Memory B cell (primary cell): ENCODE results near the gene CNBD2.
"Not testable (repeated sequence)": the region's sequence is repeated elsewhere in the genome, so short reads cannot be mapped to it uniquely, and the experiment has no call there.

Source experiments
- ATAC-seq: fragments of 150-1000 bp; cut with Tn5 transposase; 2 replicates; pipeline ENCODE4 v1.10.0; 2021; ENCODE audit warnings: low read depth, mild to moderate bottlenecking, moderate library complexity
- DNase-seq, 2 donors: peaks; one replicate each; pipeline ENCODE4 v3.0.0; 2022; ENCODE audit warnings: low spot score in 2 of 2
- H3K27ac Mint-ChIP-seq: one replicate; pipeline ENCODE4 v1.8.0; 2022; ENCODE audit warnings: mild to moderate bottlenecking, moderate library complexity, mixed read lengths
- H3K27me3 Mint-ChIP-seq: one replicate; pipeline ENCODE4 v1.8.0; 2022; ENCODE audit warnings: mixed read lengths
- H3K36me3 Mint-ChIP-seq: one replicate; pipeline ENCODE4 v1.8.0; 2022; ENCODE audit warnings: mild to moderate bottlenecking, mixed read lengths
- H3K4me1 Mint-ChIP-seq: one replicate; pipeline ENCODE4 v1.8.0; 2022; ENCODE audit warnings: mixed read lengths
- H3K4me3 Mint-ChIP-seq: one replicate; pipeline ENCODE4 v1.8.0; 2022; ENCODE audit warnings: mild to moderate bottlenecking, moderate library complexity, mixed read lengths
- H3K9me3 Mint-ChIP-seq: one replicate; pipeline ENCODE4 v1.8.0; 2022; ENCODE audit warnings: mixed read lengths

CNBD2 gene

GRCh38 chr20:35967979-35968640, at the start of gene CNBD2:
TSS of gene CNBD2 (plus strand) at chr20:35968590. CDS start at chr20:35968763, 173 bp downstream.
- Mint-ChIP-seq H3K27ac (no peak within 1 kb of the TSS), H3K27me3 (peaks cover 4% of the 10 kb centered on the region), H3K9me3 (no peaks in the 10 kb centered on the region), H3K36me3 (no peaks in the 10 kb centered on the region), H3K4me1 (no peaks in the 10 kb centered on the region), H3K4me3 (no peak within 1 kb of the TSS)
- DNase-seq (no peak), ATAC-seq (no peak)

GRCh38 chr20:35920523-35920922, 47.9 kb upstream of the CNBD2 start:
- H3K27ac Mint-ChIP-seq, result no peak overlapping the region

DNA sequence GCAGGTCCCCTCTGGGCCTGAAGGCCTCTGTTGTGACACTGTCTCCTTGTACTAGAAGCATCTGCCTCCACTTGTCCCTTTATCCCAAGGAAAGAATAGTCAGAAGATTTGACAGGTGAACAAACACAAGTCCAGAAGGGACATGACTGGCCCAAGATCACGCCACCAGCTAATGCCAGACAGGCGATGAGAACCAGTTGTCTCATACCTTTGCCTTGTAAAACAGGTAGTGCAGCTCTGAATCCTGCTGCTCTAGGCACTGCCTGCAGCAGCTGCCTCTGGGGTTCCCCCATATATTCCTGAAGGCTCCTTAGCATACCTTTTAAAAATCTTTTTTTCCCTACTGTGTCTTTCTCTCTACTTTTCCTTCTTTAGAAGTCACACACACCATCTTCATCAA, 39.1 kb upstream of the CNBD2 start:
- Mint-ChIP-seq H3K36me3 (peaks cover 33% of the 10 kb centered on the region), H3K9me3 (no peaks in the 10 kb centered on the region), H3K27me3 (no peaks in the 10 kb centered on the region)

More at GRCh38 chr20:35920523-35920922, 47.9 kb upstream of the CNBD2 start:
- H3K36me3 Mint-ChIP-seq, result peaks cover 22% of the 10 kb centered on the region
- ATAC-seq (no peak), DNase-seq (no peak)
- H3K27me3 Mint-ChIP-seq, result no peaks in the 10 kb centered on the region
- H3K4me3 Mint-ChIP-seq, result no peak overlapping the region
- no peaks in the 10 kb centered on the region for H3K9me3 Mint-ChIP-seq
- no peaks in the 10 kb centered on the region for H3K4me1 Mint-ChIP-seq

DNA sequence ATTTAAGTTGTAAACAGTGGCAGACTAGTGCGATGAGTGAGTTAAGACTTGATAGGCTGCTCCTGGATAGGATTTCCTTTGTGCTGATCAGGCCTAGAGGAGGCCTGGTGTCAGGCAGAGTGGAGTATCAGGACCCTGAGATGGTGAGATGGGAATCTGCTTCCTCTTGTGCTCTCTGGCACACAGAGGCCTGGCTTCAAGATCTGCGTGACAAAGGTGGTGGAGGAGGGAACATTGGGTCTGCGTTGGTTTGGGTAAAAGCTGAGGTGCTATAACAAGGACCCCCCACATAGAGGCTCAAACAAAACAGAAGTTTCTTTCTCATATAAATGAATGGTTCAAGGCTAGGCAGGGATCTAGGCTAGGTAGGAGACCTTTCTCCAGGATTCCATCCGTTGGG, 34.3 kb upstream of the CNBD2 start:
- Mint-ChIP-seq H3K4me3 (no peak overlapping the region), H3K4me1 (no peaks in the 10 kb centered on the region), H3K27me3 (no peaks in the 10 kb centered on the region), H3K36me3 (peaks cover 29% of the 10 kb centered on the region), H3K9me3 (no peaks in the 10 kb centered on the region), H3K27ac (no peak overlapping the region)
- DNase-seq, result no peak
- ATAC-seq, result no peak

More for the DNA sequence above, 39.1 kb upstream of the CNBD2 start:
- Mint-ChIP-seq H3K27ac (peak overlapping the region; percentile 4), H3K4me3 (no peak overlapping the region), H3K4me1 (peaks cover 2% of the 10 kb centered on the region)
- no peak for ATAC-seq
- DNase-seq, result no peak

DNA sequence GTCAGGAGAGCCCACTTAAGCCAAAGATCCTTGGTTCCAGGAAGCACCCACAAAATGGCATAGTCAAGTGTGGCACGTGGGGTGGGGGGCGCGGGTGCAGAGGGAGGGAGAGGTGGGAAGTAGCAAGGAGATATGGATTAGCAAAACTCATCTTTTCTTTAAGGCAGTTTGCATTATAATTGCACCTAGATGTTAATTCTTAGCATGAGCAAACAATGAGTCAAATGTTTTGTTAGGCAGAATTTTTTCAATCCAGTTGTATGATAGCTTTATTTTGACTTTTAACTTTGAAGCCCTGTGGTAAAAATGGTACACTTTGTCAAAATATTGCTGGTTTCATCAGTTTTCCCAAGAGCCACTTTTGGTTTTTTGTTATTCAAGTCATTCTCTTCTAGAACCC, 29.1 kb upstream of the CNBD2 start:
- H3K4me1 Mint-ChIP-seq, result no peaks in the 10 kb centered on the region
- H3K27ac Mint-ChIP-seq, result no peak overlapping the region
- H3K36me3 Mint-ChIP-seq, result peaks cover 25% of the 10 kb centered on the region
- ATAC-seq (no peak), DNase-seq (no peak)
- H3K27me3 Mint-ChIP-seq, result no peaks in the 10 kb centered on the region
- H3K9me3 Mint-ChIP-seq, result no peaks in the 10 kb centered on the region
- H3K4me3 Mint-ChIP-seq, result no peak overlapping the region

GRCh38 chr20:35941620-35942019, 26.8 kb upstream of the CNBD2 start:
- Mint-ChIP-seq H3K36me3 (peaks cover 30% of the 10 kb centered on the region), H3K27me3 (no peaks in the 10 kb centered on the region), H3K27ac (no peak overlapping the region), H3K4me1 (no peaks in the 10 kb centered on the region), H3K9me3 (no peaks in the 10 kb centered on the region), H3K4me3 (no peak overlapping the region)
- ATAC-seq, result no peak
- DNase-seq, result no peak

DNA sequence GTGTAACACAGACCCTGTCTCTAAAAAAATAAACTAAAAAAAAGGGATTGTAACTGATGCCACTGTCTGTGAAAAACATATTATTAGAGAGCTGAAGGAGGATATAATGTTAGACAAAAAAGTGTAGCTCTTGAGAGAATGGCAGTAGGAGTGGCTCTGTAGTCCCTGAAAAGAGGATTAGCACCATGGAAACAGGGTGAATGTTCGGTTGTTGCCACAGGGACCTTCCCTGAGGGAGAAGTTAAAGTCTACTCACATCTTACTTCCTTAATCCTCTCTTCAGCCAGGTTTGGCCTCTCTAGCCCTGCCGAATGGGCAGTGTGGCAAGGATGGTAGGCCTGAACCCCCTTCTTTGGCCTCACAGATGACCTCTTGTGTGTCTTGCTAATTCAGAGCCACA, 26.1 kb upstream of the CNBD2 start:
- H3K27ac Mint-ChIP-seq, result no peak overlapping the region
- no peak overlapping the region for H3K4me3 Mint-ChIP-seq
- no peaks in the 10 kb centered on the region for H3K9me3 Mint-ChIP-seq
- ATAC-seq, result no peak
- DNase-seq, result no peak
- H3K27me3 Mint-ChIP-seq, result no peaks in the 10 kb centered on the region
- peaks cover 27% of the 10 kb centered on the region for H3K36me3 Mint-ChIP-seq
- H3K4me1 Mint-ChIP-seq, result no peaks in the 10 kb centered on the region

DNA sequence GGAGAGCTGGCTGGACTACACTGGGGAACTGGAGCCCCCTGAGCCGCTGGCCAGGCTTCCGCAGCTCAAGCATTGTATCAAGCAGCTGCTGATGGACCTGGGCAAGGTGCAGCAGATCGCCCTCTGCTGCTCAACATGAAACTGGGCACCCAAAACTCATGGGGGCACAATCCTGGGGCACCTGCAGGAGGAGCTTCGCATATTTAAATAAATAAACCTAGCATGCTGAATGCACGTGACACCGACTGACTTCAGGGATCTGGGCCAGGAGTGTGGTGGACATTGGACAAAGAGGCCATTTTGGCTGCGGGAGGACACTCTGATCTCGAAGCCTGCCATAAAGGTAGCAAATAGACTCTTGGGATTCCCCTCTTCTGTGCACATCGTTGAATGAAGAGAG, 20.9 kb upstream of the CNBD2 start:
- ATAC-seq (peak; percentile 65), DNase-seq (no peak)
- no peaks in the 10 kb centered on the region for H3K27me3 Mint-ChIP-seq
- no peak overlapping the region for H3K27ac Mint-ChIP-seq
- H3K36me3 Mint-ChIP-seq, result peaks cover 17% of the 10 kb centered on the region
- H3K9me3 Mint-ChIP-seq, result no peaks in the 10 kb centered on the region
- H3K4me1 Mint-ChIP-seq, result peaks cover 2% of the 10 kb centered on the region
- H3K4me3 Mint-ChIP-seq, result no peak overlapping the region

DNA sequence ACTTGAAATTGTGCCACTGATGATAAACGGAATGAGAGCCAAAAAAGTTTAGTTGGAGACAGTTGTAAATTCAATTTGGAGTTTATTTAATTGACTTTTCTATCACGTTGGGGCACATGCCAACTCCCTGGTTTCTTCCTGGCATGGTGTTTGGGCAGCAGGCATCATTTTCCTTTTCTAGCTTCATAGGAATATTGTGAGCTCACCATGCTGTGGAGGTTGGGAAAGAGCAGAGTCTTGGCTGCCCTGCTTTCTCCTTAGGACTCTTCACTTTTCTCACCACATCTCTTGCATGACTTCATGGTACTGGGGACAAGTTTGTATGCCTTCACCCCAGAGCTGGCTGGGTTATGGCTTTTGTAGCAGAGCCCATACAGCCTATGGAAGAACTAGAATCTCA, 20.5 kb upstream of the CNBD2 start:
- H3K4me3 Mint-ChIP-seq, result no peak overlapping the region
- no peaks in the 10 kb centered on the region for H3K27me3 Mint-ChIP-seq
- peaks cover 6% of the 10 kb centered on the region for H3K4me1 Mint-ChIP-seq
- H3K9me3 Mint-ChIP-seq, result no peaks in the 10 kb centered on the region
- no peak overlapping the region for H3K27ac Mint-ChIP-seq
- peaks cover 17% of the 10 kb centered on the region for H3K36me3 Mint-ChIP-seq
- ATAC-seq, result no peak
- no peak for DNase-seq

- Mint-ChIP-seq H3K4me1 (peaks cover 6% of the 10 kb centered on the region), H3K36me3 (peaks cover 12% of the 10 kb centered on the region), H3K27ac (no peak overlapping the region), H3K27me3 (no peaks in the 10 kb centered on the region), H3K9me3 (no peaks in the 10 kb centered on the region), H3K4me3 (no peak overlapping the region)
- ATAC-seq, result no peak
- no peak for DNase-seq
Measured at GRCh38 chr20:35950093-35950492, 18.3 kb upstream of the CNBD2 start.

GRCh38 chr20:35952080-35952479, 16.3 kb upstream of the CNBD2 start:
- not testable (repeated sequence) for H3K4me1 Mint-ChIP-seq, H3K4me3 Mint-ChIP-seq, ATAC-seq, H3K36me3 Mint-ChIP-seq, H3K27me3 Mint-ChIP-seq, H3K9me3 Mint-ChIP-seq, DNase-seq
- peak overlapping the region; percentile 95 for H3K27ac Mint-ChIP-seq

DNA sequence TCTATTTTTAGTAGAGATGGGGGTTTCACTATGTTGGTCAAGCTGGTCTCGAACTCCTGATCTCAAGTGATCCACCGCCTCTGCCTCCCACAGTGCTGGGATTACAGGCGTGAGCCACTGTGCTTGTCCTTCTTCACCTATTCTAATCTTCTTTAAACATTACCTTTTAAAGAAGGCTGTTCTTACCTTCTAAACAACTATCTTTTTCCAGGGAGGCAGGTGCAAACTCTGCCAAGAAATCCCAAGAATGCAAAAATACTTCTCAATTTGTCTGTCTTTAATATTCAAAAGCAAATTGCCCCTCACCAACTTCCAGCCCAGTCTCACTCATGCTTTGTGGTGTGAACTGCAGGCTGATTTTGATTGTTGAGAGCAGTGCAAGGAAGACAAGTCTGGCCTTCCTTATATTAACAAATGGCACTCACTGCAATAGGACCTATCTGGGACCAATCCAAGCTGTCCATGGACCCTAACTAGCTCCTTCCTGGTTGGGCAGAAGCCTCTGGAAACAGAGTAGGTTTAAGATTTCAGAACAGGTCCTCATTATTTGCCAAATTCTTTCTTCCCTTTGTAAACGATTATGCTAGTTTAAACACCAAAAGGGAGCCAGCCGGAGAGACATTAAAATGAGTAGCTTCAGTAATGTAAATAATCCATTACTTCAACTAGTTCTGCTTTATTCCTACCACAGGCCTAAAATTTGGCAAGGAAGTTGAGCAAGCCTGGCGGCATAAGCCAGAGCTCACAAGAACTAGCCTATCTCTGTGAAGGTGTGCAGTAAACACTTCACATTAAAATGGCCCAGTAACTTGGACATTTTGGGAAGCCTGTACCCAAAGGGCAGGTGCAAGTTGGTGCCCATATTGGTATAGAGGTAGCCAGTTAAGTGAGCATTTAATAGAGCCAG, 15.7 kb upstream of the CNBD2 start:
- no peak for ATAC-seq
- peak; percentile 1 to 14 for DNase-seq
- Mint-ChIP-seq H3K4me3 (peak overlapping the region; percentile 99), H3K9me3 (no peaks in the 10 kb centered on the region), H3K36me3 (peaks cover 6% of the 10 kb centered on the region), H3K4me1 (peaks cover 6% of the 10 kb centered on the region), H3K27ac (peak overlapping the region; percentile 95), H3K27me3 (no peaks in the 10 kb centered on the region)

GRCh38 chr20:35953387-35954199, 14.8 kb upstream of the CNBD2 start:
- ATAC-seq (peak; percentile 31), DNase-seq (peak; percentile 1 to 73)
- H3K27me3 Mint-ChIP-seq, result no peaks in the 10 kb centered on the region
- H3K36me3 Mint-ChIP-seq, result peaks cover 2% of the 10 kb centered on the region
- H3K27ac Mint-ChIP-seq, result peak overlapping the region; percentile 95
- no peaks in the 10 kb centered on the region for H3K9me3 Mint-ChIP-seq
- peak overlapping the region; percentile 99 for H3K4me3 Mint-ChIP-seq
- H3K4me1 Mint-ChIP-seq, result peaks cover 6% of the 10 kb centered on the region
